ENCODE data around the gene EFNA5.

Gene EFNA5

DNA sequence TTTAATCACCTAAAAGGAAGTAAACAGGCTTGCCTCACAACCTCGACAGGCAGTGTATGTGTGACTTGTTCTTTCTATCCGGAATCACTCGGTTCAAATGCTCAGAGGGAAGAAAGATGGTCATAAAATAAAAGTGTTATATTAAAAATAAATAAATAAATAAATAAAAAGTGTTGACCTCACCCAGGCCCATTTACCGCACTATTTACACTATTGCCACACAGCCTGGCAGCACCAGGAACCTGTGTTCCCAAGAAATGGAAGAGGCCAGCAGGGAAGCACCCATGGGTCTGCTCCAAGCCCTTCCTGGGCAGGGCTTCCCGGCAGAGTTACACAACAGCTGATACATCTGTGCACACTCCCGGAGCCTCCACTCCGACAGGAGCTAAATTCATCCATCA is 127.9 kb downstream of the EFNA5 start:
- no peak for DNase-seq

DNA sequence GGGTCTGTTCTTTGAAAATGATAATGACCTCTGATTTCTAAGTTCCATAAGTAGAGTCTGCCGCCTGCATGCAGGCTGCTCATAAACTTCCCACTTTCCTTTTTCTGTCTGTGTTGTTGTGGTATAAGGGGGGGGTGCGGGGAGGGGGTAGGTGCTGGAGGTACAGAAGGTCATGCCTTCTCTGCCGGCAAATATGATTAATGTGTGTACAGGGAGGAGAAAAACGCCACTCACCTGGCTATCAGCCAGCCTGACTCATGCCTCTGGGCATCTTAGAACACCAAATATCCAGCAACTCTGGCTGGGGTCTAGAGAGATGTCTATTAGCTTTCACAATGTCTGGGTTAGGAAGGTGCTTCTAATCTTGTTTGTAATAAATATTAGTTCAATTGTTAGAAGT is 128.3 kb downstream of the EFNA5 start:
- DNase-seq, result peak; percentile 45

DNA sequence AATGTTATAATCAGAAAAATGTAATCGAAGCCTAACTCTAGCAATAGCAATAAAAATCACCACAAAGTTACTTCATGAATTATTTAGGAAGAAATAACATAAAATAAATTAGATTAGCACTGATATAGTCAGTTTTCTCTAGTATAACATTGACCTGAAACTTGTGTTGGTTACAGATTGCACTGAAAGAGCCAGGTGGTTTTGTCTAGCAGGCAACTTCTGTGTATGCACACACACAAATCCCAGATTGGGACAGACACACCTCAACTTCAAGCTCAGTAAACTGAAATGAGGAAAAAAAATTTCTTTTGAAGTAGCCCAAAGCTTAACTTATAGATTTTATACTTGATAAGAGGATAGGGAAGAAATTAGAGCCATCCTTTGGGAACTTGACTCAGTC is 129.3 kb downstream of the EFNA5 start:
- DNase-seq, result peak; percentile 24

DNA sequence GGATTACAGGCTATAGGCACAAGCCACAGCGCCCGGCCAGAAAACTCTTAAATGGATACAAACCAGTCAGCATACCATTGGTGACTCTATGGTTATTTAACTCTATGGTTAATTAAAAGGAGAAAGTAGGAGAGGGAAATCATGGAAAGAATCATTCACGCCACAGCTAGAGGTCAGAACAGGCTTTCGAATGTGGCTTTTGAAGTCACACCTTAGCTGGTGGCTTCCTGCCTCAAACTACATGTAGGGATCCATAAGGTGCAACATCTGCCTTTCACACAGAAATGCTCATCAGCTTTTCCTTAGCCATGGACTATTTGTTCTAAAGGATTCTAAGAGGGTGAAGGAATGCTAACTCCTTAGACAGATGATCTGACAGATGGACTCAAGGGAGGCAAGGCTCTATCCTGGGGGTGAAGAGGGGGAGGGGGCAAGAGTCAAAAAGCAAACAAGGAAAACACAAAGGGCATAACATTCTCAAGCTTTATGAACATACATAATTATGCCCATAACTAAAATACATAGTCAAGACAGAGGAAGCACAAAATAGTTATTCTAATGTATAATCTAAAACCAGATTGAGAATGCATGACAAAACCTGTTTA is 130.9 kb downstream of the EFNA5 start:
- DNase-seq, result peak; percentile 21

DNA sequence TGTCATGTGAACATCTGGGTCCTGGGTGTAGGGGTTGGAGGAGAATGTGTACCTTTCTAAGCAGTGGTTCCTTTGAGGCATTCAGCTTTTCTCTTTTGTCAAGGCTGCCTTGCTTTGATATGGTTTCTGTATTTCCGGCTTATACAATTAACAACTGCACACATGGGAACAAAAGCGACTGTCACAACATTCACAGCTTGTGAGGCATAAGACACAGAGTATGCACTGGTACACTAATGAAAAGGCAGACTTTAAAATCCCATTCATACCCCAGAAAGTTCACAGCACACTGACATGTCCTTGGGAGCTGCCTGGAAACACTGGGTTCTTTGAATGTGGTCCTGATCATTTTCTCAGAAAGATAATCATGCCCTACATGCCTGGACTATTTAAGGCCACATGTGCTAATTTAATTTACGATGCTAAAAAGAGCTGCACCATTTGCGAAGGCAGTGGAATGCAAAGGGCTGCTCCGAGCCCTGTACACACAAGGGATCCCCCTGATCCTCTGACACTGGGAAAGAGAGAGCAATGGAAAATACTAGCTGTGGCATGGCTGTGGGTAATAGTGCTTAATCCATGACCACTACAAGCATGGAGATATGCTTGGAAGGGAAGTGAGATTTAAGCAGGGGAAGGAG is 131.8 kb downstream of the EFNA5 start:
- no peak for DNase-seq

DNA sequence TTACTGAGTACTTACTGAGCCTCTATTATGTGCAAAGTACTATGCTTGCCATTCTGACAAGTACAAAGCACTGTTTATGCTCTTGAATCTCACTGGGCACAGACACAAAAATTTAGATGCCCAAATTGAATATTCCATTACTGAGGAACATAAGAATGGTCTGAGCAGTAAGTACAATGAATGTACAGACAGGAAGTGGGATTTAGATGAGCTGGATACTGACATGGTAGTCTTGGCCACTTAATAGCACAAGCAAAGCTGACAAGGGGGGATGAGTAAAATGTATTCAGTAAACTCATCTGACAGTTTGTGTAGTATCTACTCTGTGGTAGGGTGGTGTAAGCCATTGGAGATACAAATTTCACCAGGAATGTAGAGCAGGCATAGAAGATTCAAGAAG is 132.4 kb downstream of the EFNA5 start:
- no peak for DNase-seq

DNA sequence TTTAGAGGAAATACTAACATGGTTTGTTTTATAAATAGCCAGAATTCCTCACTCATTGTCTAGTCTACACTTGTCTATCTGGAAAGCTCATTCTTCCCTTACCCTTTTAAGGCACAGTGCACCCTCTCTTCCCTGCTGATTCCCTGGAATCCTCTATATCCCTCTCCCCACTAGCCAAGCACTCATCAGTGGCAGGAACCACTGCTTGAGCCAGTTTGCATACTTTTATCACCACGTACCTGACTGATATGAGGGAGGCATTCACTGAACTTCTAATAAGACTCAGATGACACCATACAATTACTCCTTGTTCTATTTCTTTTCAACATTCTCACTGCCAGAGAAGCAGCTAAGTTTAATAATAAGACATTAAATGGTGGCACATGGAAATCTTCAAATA is 134.9 kb downstream of the EFNA5 start:
- DNase-seq, result no peak

DNA sequence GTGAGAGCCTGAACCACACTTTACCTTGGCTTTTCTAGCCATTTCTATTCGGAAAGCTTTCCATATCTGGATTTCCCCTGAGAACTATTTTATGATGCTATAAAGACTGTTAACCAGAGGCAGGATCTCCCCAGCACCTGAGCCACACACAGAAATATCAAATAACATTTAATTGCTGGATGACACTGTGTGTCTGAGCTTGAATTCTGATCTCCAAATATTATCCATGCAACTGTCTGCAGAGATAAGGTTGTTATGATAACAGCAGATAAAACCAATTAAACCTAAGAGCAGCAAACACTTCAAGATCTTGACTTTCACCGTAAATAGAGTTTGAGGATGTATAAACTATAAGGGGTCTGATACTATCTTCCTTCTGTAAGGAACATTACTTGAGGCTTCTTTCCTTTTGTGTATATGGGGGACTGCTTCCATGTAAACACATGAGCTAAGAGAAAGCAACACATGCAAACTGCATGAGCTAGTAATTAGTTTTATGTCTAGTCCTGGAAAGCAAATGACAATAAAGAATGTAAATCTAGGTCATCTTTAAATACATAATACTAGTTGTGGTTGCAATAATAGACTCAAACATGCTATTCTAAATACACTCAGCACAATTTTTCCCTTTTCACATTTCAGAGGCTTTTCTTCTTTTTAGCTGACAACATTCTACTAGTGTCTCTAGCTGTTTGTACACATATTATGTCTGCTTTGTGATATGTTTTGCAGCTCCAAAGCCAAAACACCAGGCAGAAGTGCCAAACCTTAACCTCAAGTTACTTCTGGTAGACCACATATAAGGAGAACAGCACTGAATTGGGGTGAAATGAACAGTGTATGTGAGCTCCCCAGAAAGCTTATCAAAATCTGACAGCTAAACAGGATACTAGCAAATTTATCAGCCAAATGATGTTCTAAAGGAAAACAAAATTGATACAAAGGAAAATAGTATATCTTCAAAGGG is 136.5 kb downstream of the EFNA5 start:
- DNase-seq, result peak; percentile 38

DNA sequence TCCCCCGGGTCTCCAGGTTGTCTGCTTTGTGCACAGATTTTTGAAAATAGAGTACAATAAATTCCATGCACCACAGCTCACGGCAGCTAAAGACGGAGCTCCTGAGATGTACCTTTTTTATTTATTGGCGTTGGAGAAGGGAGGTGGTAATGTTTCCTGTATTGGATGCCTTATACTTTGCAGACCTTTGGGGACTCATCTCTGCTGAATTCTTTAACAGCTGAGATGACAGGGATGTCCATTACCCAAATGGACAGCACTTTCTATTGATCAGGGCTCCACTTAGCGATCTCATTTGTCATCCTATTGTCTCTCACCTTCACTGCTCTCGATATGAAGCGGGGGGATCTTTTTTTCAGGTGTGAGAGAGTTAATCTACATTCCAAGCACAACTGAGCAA is 137.8 kb downstream of the EFNA5 start:
- no peak for DNase-seq

DNA sequence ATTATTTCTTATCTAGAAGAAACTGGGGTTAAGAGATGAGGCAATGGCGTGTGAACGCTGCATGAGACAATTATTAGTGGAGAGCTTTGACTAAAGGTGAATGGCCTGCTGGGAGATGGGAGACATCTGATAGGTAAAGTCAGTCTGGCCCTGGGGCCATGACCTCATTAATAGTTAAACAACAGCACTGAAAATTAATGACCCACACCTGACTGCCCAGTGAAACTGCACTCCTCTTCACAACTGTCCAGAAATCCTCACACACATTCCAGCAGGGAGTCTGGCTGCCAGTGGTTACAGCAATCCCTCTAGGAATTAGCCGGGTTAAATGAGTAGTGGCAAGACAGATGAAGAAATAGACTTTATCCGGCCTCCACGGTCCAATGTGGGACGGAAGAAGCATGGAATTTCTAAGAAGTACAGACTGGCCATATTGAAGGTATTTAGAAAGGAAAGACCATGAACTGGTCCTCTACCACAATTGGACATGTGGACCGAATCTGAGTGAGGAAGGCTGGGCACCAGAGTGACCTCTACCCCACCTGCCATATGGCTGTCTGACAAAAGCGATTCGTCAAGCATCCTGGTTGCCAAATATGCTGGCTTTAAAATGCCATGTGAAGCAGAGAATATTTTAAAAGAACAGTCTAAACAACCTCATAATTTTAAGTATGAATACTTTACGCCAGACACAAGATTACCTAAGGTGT is 138.4 kb downstream of the EFNA5 start:
- DNase-seq, result peak; percentile 61

DNA sequence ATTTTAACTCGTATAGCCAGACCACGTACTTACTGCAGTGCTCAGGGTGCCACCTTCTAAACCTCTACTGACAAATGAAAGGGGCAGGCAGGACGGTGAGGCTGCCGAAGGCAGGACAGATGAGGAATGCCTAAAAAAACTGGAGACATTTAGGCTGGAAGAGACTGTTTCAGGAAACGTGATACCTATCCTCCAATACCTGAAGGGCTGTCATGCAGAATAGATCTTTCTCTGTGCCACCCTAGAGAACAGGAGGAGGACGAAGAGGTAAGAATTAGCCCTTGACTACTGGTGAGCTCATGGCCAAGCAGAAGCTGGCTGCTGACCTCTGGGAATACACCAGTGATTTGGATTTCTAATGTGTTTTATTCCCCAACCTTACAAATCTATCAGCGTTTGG is 139.4 kb downstream of the EFNA5 start:
- DNase-seq, result peak; percentile 23

DNA sequence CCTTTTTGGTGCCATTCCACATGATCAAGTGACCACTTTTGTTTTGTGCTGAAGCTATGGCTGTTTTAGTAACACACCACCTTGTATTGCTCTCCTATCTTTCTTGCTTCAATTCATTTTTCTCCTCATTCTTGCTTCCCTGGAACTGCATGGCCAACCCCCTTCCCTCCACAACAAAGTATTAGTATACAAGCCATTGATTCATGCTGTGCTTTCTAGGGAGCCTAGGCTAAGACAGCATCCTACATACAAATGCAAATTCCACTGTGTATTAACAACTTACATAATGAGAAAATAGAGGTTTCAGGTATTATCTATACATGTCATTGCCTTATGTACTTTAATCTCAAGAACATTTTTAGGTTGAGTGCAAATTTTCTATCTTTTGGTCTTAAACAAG is 141.1 kb downstream of the EFNA5 start:
- no peak for DNase-seq

DNA sequence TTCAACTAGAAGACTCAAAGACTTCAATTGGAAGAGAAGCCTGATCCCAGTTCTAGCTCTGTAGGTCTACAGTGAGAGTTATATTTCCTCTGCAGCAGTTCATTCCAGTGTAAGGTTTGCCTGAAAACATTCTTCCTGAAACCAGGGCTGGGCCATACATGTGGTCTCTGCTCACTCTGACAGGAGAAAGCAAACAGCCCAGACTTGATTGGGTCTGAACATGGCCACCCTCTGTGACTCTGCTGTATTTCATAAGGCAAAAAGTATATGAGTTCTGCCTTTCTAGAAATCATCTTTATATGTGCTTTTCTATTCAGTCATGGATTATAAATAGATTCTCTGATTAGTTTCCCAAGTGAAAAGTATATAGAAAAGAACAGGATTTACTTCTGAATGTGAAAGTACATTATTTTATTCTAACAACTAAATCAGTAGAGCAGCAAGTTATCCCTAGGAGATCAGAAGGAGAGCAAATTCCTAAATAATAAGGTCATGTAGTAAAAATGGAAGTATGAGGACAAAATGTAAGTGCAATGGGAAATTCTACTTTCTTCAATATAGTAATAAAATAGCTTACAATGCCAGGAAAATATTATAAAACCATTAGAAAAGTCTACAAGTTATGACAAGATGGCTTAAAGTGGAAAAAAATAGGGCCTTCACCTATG is 144.3 kb downstream of the EFNA5 start:
- DNase-seq, result no peak

DNA sequence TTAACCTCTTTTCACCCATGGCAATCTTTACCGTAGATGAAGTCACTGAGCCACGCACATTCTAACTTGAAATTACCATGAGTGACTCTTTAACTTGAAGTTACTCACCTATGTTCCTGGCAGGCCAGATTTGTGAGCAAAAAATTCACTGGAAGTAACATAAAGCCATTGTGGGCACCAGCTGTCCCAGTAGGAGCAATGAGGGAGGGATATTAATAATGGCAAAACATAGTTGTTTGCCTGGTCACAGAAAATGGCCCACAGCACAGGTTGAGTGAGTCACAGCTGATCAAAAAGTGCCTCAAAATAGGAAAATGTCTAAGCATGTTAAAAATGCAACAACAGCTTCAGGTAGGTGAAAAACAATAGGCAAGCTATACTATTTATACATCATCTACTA is 146.6 kb downstream of the EFNA5 start:
- no peak for DNase-seq

DNA sequence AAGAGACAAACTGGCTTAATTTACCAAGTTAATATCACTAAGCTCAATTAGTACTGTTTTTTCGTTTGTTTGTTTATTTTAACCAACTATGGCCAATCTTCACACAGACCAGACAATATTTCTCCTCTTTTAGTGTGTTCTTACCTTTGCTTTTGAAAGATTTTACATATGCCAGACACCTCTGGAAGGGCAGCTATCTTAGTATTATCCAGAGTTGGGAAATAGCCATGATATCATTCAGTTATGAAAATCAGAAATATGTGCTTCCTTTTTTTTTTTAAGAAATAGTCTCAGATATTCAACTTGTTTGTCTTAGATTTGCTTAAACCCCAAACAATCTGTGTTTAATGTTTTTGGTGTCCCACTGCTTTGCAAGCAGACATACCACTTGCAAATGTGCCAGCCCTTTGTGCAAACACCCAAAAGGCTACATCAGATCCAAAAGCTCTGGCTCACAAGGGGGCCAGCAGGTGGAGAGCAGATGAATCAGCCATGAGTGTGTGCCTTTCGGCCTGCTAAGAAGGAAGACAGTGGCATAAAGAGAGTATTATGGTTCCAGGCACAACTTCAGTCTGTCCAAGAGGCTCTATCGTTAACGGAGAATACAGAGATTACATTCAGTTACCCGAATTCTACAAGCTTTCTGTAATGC is 147.6 kb downstream of the EFNA5 start:
- DNase-seq, result no peak

DNA sequence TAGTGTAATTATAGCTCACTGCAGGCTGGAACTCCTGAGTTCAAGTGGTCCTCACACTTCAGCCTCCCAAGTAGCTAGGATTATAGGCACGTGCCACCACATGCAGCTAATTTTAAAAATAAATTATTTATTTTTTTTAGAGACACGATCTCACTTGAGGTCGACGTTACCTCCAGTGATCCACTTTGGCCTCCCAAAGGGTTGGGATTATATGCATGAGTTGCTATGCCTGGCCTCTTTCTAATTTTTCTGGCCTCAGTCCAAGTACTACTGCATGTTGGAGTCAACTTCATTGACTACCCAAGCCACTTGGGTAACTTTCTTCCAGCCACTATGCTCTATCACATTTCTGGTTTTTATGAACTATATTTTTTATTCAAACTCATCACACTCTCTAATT is 148.3 kb downstream of the EFNA5 start:
- DNase-seq, result no peak

DNA sequence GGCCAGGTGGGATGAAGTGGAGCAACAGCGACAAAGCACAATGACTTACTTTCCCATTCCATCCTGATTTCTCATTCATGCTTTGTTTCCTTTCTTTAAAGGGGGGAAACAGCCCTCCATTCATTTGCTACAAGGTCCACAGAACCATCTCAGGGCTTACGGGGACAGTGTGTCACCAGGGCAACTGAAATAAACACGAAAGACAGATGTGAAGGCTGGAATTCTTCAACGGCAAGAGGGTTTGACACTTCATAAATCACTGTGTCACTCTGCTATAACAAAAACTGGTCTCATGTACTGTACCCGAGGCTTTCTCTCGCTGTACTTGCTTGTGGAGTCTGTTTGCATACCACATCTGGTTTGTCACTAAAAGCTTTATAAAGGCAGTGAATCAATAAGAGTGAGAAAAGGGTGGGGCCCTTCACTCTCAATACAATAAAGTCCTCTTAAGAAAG is 150.8 kb downstream of the EFNA5 start:
- peak; percentile 51 for DNase-seq

DNA sequence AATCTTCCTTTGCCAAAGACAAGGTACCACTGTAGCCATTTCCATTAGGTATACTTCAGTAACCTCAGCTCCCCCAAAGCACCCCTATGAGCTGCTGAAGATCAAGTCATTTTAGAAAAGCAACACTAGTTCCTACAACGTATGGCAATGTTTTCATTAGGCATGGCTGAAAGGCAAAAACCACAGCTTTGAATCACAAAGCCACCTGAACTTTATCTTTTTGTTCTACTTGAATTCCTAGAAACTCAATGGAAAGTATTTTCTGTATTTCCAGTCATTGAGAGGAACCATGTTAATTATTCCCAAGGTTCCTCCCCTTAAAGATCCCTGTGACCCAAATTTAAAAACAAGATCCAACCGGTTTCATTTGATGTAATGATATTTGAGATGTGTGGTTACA is 152.1 kb downstream of the EFNA5 start:
- DNase-seq, result no peak

DNA sequence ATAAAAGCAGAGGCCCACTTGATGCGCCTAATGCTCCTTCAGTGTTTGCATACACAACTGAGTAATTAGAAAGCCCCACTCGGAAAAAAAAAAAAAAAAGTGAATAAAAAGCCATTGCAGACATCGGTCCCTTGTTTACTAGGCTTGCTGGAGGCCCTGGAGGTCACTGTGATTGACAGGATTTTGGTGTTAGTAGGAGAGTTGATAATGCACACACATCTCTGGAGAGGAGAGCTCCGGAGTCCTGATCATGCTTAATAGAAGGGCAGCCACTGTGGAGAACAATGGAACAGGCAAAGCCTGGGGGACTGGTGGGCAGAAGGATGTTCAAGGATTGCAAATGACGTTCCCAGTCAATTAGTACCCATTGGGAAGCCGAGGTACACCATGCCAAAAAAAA is 152.5 kb downstream of the EFNA5 start:
- DNase-seq, result peak; percentile 61

DNA sequence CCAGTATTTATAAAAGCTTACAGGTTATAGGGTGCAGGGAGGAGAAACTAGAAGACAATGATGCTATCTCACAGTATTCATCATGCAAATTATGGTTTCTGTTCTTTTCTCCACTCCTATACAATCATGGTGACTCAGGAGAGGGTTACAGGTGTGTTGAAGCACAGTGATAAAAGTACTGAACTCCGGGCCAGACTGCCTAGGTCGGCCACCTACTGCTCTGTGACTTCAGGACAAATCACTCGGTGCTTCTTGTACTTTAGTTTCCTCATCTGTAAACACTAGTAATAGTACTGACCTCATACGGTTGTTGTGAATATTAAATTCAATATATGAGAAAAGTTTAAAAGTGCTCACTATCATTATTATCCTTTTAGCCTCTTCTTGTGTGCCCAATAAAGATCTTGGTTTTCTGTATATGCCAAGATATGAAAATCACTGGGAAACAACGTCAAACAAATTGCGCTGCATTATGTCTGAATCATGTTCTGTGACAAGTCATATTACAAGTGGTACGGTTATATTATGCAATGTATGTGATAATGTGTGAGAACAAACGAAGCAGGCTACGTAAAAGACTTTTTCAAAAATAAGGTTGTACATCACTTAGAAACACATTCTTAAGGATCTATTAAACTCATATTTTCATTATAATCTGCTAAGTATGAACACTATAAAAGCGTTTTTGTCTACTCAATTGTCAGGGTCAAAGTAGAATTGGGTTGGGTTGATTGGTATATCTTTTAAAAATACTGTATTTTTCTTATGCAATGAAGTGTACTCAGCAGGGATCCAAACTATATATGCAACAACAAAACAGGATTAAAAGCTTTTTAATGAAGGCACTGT is 153.3 kb downstream of the EFNA5 start:
- DNase-seq, result no peak
